ENCODE measurements around the gene SPEG. TPM values are rescaled to one million over a fixed set of nuclear protein-coding genes. Genes with fewer than 3 reads are reported as not detected.
A peak's percentile ranks its signal among the peaks of the same experiment; 100 is the strongest.

The SPEG gene
- total RNA-seq, 1 experiment from 2014 or later = 33.3 TPM

DNA sequence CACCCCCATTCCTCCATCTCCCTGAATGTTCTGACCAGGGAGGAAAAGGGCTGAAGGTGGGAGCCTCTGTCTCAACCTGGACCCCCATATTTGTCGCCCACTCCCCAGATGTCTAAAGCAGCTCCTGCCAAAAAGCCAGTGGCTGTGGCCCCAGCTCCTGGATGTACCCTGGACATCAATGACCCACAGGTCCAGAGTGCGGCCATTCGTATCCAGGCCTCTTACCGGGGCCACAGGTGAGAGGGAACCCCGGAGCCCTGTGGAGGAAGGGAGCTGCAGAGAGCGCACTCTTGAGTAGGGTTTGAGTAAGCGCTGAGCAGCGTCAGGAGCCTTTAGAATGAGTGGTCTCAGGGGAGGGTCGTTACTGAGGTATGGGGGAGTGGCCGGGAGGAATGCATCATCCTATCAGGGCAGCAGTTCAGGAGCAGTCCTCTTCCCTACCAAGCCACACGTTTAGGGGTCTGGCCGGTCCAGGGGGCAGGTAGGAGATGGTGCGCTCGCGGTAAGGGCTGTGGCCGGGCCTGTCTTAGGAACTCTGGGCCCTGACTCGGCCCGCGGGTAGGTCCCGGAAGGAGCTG is 61.7 kb downstream of the SPEG start:
- DNase-seq (ENCODE audit: low read depth) = no peak

DNA sequence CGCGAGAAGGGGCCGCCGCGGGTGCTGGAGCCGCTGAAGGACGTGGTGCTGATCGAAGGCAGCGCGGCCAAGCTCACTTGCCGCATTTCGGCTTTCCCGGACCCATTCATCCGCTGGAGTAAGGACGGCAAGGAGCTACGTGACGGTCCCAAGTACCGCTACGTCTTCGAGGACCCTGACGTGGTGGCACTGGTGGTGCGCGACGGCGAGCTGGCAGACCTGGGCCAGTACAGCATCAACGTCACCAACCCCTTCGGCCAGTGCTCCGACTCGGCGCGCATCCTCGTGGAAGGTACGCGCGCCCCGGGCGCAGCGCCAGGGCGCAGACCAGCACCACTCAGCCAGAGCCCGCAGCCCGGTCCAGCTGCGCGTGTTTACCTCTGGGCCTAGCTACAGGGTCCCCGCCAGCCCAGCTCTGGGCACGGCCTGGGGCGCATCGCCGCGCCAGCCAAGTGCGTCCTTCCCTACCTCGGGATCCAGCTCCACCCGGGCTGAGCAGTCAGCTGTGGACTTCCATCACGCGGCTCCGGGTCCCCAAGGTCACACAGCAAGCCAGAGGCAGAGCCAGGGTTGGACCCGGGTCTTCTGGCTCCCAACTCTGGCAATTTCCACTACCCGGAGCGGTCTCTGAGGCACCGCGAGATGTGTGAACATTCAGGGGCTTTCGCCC is 62.3 kb downstream of the SPEG start:
- DNase-seq (ENCODE audit: low read depth) = no peak

GRCh38 chr2:219497495-219498279 is 63.0 kb downstream of the SPEG start:
- peak; percentile 92 for DNase-seq (ENCODE audit: low read depth)

- peak; percentile 99 for DNase-seq (ENCODE audit: low read depth)
Measured at GRCh38 chr2:219498280-219499057, 63.8 kb downstream of the SPEG start, which contains the start of gene GMPPA. Gene GMPPA, plus strand, starts transcription at chr2:219498891. Its CDS starts 1,085 bp downstream, at chr2:219499976.

DNA sequence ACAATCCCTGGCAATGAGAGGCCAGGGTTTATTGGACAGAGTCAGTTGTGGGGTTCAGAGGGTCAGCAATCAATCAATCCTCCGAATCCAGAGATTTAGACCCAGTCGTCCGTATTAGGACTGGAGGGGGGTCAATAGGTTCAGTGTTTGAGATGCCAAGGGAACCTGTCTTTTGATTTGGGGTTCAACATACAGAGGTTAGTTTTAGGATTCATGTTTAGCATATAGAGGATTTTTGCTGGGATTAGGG is 64.3 kb downstream of the SPEG start:
- DNase-seq (ENCODE audit: low read depth) = no peak

DNA sequence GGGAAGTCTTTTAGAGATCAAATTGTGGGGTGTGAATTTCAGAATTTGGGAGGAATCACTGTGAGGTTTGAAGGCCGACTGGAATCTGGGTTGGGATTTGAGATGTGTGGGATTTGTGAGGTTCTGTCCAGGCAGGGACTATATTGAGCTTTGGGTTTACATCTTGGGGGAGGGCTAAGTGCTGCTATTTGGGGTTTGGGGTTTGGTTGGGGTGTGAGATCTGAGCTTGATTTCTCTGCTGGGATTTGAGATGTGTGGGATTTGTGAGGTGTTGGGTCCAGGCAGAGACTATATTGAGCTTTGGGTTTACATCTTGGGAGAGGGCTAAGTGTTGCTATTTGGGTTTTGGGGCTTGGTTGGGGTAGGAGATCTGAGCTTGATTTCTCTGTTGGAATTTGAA is 64.9 kb downstream of the SPEG start:
- no peak for DNase-seq (ENCODE audit: low read depth)

GRCh38 chr2:219500135-219500534 is 65.5 kb downstream of the SPEG start:
- DNase-seq (ENCODE audit: low read depth) = peak; percentile 63

GRCh38 chr2:219501849-219502248 is 67.2 kb downstream of the SPEG start:
- DNase-seq (ENCODE audit: low read depth) = no peak

- DNase-seq (ENCODE audit: low read depth) = no peak
Measured at GRCh38 chr2:219502618-219503017, 68.0 kb downstream of the SPEG start.

DNA sequence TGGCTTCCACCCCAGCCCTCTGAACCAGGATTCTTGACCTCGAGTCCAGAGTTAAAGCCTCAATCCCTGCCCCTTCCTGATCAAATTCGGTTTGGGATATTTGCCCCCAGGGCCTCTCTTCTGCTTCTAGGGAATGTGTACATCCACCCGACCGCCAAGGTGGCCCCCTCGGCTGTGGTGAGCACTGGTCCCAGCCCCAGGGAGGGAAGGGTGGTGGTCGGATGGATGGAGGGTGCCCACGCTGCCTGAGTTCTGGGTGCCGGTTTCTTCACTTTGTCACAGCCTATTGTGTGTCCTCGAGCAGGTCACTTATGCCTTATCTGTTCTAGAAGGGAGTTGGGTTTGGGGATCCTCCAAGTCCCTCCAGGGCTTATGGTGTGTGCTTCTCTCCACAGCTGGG is 70.9 kb downstream of the SPEG start:
- no peak for DNase-seq (ENCODE audit: low read depth)

DNA sequence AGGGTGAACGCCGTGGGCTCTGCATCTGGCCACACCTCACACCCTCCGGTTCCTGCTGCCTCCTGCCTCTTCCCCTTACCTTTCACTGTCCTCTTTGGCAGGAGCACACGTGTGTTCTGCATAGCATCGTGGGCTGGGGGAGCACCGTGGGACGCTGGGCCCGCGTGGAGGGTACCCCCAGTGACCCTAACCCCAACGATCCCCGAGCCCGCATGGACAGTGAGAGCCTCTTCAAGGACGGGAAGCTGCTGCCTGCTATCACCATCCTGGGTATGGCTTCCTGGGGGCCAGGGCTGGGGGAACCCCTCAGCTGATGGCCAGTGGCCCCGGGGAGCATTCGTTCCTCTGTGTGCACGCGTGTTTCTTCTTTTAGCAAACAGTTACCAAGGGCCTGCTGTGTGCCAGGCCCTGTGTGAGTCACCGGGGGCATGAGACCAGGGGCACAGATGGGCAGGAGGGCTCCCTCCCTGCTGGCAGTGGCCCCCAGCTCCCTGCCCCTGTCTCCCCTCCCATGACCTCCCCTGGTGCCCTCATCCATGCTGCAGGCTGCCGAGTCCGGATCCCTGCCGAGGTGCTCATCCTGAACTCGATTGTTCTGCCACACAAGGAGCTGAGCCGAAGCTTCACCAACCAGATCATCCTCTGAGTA is 71.6 kb downstream of the SPEG start:
- no peak for DNase-seq (ENCODE audit: low read depth)

DNA sequence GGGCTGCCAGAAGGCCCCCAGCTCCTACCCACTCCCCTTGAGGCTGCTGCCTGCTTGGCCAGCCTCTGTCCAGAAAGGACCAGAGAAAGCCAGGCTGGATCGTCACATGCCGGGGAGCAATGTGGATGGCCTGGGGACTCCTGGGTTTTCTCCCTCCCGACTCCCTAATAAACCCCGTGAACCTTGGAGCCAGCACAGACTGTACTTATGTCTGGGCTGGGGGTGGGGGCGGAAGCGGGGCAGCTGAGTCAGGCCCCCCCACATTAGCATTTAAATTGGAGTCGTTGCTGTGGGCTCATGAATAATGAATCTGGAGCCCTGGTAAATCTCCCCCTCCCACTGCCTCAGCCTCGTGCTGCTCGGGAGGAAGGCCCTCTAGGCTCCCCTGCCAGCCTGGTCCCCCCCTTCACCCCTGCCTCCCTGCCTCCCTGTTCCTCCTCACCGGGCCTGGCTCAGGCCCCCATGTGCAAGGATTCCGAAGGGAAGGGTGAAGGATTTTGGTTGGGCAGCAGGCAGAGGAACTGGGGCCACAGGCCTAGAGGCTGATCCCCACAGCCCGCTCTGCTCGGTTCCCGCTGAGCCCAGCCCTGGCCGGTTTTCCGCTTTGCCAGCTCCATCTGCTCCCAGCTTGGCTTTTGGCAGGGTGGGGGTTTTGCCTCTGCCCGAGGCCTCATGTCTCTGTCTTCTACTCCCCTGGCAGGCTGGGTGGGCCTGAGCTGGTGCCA is 72.3 kb downstream of the SPEG start:
- no peak for DNase-seq (ENCODE audit: low read depth)

DNA sequence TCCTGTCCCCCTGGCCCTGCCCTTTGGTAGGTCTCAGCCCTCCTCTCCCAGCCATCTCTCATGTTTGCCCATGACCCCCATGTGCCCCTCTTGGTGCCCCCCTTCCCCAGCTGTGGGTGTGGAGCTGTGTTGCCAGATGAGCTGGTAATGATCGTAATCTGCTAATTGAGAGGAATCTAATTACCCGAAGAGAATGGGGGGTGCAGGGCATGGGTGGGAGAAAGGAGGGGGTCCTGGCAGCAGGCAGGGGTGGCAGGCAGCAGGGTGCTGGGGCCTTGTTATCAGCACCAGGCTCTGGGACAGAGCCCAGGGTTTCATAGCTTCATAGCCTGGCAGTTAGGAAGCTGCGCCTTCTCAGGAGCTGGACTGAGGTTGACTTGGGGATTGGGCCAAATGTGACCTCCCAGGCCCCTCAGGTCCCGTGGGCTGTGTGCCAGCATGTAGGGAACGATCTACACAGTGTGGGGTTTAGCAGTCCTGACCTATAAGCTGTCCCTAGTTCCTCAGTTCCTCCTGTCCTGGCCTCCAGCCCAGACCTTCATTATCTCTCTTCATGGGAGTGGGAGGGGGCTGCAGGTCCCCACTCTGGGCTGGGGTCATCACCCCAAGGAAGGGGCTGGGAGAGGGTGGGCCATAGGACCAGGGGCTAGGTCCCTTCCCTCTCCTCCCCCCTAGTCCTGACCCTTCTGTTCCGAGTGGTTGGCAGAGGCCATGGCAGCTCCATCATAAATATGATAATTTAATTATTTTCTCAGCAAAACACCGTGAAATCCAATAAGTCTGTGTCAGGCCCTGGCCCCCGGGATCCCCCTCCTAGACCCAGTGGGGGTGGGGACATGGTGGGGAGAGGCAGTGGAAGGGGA is 73.2 kb downstream of the SPEG start:
- DNase-seq (ENCODE audit: low read depth) = no peak

DNA sequence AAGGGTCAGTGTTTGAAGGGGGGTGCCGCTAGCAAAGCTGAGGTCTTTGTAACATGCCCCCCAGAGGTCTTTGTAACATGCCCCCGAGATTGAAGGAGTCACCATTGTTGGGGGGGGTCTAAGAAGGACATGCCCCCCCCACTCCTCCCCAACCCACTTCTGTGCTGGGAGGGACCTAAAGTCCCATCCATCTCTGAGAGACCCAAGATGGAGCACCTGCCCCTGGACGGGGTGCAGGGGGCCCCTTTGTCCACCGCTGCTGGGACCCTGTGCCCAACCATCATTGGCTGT is 73.7 kb downstream of the SPEG start:
- no peak for DNase-seq (ENCODE audit: low read depth)

- DNase-seq (ENCODE audit: low read depth) = no peak
Measured at GRCh38 chr2:219508971-219509779, 74.5 kb downstream of the SPEG start.

DNA sequence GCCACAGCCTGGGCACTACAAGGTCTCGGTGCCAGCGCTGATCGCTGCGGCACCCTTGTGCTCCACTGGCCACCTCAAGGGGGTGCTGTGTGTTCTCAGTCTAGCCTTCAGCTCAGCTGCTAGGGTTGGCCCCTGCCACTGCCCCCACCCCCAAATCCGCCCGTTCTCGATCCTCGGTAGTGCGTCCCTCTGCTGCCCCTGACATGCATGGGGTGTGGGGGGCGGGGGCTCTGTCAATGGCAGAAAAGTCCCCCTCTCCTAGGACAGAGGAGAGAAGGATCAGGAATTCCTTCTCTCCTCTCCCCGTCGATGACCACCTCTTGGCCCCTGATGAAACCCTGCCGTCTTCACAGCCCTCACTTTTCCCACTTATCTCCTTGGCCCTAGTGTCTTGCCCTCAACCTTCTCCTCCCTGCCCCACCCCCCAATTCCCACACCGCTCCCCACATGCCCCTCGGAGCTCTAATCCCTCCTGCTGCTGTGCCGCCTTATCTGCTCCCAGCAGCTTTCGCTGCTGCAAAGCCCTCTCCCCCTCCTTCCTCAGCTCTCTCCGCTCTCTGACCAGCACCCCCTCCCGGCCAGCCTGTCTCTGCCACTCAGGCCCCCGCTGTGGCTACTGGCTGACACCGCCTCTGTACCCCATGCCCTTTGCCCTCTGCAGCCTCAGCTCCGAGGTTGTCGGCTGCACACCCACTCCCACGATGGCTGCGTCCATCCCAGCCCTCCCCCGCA is 75.3 kb downstream of the SPEG start:
- peak; percentile 46 for DNase-seq (ENCODE audit: low read depth)

DNA sequence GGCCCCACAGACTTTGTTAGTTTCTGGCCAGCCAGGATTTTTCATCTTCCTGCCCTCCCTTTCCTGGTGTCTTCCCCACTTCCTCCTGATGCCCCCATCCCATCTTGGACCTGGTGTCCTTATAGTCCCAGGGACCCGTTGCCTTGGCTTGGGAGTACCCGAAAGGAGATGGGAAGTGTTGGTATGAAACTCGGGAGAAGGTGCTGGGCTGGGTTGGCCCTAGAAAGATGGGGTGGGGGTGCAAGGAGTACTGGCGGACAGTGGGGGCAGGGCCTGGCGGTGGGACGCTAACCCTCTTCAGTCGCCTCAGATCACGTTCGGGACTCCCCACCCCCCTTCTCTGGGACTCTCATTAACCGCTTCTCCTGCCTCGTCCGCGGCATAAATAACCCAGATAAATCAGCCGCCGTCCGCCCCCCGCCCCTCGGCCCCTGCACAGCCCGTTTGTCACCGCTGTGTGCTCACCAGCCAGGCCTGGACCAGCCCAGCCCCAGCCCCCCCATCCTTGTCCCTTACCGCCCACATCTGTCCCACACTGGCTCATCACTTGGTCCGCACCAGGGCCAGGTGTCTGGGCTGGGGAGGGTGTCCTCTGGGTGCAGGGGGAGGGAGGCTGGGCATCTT is 76.0 kb downstream of the SPEG start:
- no peak for DNase-seq (ENCODE audit: low read depth)

GRCh38 chr2:219511547-219512325 is 77.1 kb downstream of the SPEG start:
- DNase-seq (ENCODE audit: low read depth) = no peak
